GM18868 (cell line): Measurements from ENCODE around the gene NKD1.
"Not testable (repeated sequence)": the region's sequence is repeated elsewhere in the genome, so short reads cannot be mapped to it uniquely, and the experiment has no call there.

Experiments
- ATAC-seq: cut with Tn5 transposase; IDR thresholded peaks from one replicate; pipeline ENCODE4 v1.9.1; 2021; ENCODE audit warnings: mild to moderate bottlenecking, moderate library complexity; ENCODE audit not compliant: unreplicated experiment

NKD1 gene, protein sequence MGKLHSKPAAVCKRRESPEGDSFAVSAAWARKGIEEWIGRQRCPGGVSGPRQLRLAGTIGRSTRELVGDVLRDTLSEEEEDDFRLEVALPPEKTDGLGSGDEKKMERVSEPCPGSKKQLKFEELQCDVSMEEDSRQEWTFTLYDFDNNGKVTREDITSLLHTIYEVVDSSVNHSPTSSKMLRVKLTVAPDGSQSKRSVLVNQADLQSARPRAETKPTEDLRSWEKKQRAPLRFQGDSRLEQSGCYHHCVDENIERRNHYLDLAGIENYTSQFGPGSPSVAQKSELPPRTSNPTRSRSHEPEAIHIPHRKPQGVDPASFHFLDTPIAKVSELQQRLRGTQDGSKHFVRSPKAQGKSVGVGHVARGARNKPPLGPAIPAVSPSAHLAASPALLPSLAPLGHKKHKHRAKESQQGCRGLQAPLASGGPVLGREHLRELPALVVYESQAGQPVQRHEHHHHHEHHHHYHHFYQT

DNA sequence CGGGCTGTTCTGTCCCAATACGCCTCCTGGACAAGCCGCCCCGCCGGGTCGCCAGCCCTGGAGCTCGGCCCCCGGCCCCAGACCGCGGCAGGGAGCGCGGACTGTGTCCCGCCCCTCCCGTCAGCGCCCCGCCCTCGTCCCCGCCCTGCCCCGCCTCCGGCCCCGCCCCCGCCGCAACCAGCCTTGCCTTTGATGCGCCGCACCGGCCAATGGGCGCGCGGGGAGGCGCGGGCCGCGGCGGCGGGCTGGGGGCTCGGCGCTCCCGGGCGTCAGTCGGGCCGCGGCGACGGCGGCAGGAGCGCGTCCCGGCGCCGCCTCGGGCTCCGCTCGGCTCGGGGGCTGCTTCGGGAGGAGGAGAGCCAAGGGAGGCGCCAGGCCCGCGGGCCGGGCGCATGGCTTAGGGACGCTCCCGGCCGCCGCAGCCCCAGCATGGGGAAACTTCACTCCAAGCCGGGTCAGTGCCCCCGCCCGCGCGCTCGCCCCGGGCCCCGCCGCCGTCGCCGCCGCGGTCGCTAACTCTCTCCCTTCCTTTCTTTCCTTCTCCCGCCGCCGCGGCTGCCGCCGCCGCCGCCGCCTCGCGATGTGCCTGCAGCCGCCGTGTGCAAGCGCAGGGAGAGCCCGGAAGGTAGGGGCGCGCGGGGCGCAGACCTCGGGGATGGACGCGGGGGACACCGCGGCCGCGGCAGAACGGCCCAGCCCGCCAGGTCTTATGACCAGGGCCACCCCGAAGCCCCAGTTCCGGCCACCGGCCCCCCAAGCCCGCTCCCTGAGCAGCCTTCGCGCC lies at the start of gene NKD1:
TSS of gene NKD1 (plus strand) at position 272 of the 784 bp plus-strand sequence. CDS start at position 430, 158 bp downstream.
- peak; percentile 80 for ATAC-seq

DNA sequence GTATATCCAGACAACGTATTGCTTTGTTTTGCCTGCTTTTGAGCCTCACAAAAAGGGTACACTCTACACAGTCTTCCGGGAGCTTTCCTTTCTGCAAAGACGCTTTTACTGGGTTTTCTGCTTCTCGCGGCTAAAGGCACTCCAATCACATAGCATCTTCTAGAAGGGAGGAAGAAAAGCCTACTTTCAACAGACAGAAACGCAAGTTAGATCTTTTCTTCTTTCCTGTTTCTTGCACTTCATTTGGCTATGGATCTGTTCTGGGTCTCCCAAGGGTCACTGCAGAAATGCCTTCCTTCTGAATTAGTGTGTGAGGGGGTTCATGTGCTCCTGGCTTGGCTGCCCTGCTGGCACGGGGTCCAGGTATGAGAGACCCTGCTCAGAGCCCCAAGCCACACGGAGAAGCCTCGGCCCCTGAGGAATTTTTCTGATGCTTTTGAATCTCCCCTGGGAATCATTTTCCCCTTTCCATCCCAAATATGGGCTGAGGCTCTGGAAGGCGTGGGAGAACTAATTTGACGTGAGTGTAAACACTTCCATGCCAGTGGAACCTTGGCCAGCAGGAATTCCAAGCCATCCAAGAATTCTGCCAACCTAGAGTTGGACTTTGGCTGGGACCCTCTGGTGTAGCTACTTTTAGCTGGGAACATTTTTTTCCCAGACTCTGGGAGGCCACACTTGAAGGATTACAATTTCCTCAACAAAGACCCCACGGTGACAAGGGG lies 49.6 kb upstream of the NKD1 start:
- no peak for ATAC-seq

DNA sequence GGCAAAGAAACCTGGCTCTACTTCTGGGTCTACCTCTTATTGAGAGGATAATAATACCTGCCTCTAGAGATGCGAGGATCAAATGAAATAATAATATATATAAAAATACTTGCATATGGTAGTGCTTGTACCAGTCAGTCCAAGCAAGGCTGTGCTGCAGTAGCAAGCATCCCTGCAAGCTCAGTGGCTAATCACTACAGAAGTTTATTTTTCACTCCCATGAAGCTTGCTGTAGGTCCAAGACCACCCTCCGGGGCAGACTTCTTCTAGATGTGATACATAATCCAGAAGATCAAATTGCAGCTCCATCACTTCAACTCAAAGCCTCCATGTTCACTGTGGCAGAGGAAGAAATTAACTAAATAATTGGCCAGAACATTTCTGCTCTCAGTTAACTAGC lies 48.9 kb upstream of the NKD1 start:
- no peak for ATAC-seq

DNA sequence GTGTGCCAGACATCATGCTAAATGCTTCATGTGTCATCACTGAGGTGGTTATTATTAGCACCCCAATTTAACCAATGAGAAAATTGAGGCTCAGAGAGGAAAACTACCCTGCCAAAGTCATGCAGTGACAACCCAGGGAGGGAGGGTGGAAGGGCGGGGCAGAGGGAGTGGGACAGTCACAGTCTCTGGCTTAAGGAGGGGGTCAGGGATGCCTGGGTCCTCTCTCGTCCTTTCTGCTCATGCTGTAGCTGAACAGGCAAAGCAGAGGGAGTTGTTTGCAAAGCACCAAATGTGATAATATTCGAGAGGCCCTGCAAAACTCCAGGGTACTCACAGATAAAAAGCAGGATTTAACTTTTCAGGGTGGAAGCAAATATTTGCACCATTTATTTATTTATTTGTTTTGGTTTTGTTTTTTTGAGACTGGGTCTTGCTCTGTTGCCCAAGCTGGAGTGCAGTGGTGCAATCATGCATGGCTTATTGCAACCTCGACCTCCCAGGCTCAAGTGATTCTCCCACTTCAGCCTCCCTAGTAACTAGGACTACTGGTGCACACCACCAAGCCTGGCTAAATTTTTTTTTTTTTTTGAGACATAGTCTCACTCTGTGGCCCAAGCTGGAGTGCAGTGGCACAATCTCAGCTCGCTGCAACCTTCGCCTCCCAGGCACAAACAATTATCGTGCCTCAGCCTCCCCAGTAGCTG lies 47.9 kb upstream of the NKD1 start:
- ATAC-seq = no peak

DNA sequence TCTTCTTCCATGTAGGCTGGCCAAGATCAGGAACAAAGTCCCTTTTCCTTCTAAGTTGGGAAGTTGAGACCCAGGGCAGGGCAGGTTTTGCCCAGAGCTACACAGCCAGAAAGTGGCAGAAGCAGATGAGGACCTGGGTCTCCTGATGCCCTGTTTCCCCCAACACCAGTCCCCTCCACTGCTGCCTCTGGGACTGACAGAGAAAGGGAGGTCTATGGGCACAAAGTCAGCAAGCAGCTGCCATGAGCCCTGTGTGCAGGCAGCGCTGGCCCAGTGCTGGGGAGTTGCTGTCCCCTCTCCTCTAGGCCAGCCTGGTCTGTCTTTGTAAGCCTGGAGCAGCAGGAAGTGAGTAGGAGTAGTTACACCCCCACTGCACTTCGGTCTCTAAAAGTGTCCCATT lies 46.9 kb upstream of the NKD1 start:
- ATAC-seq = no peak

DNA sequence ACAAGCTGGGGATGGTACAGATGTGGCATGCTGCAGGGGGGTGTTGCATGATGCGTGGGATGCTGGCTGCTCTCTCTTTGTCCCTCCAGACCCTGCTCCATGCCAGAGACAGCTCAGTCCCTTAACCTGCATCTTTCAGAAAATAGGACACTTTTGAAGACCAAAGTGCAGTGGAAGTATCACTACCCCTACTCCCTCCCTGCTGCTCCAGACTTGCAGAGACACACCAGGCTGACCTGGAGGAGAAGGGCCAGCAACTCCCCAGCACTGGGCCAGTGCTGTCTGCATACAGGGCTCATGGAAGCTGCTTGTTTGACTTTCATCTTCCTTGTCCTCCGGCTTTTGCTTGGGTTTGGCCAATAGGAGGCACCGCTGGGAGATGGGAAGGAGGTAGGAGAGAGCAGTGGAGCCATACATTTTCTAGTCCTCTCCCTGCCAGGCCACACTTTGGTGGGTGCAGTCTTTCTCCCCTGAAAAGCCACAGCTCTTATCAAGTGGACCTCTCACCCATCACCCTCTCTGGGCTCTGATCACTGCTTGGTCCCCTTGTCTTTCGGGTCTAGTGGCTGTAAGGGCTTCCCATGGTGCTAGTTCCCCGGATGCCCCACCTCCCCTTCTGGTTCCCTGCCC lies 46.1 kb upstream of the NKD1 start:
- no peak for ATAC-seq

DNA sequence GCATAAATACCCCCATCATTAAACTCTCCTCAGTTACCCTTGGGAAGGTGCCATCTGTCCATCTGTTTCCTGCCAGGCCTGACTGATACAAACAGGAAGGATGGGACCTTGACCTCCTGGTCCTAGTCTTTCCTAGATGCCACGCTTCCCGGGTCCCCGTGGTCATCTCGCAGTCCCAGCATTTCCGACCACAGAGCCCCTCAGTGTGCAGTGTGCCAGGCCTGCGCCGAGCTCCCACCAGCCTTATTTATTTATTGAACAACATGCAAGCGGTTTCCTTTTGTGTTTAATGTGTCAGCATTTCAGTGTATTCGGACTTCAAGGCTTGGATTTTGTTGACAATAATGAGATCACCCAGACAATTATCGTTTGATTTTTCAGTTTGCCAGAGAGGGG lies 45.6 kb upstream of the NKD1 start:
- ATAC-seq = no peak

DNA sequence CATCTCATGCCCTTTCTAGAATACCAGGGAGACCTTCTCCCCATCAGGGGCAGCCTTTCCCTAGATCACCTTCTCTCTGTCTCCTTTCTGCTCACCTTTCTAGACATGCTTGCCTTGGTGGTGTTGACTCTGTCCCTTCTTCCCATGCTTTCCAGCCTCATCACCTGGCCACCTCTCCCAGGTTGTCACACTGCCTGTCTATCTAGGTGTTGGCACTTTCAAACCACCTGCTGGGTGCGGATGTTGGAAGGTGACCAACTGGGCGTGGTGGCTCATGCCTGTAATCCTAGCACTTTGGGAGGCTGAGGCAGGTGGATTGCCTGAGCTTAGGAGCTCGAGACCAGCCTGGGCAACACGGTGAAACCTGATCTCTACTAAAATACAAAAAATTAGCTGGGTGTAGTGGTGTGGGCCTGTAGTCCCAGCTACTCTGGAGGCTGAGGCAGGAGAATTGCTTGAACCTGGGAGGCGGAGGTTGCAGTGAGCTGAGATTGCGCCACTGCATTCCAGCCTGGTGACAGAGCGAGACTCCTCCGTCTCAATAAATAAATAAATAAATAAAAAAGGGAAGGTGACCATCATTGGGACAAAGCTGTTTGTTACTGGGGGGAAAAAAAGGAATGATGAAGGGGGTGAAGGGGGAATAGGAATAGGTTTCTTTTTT lies 44.2 kb upstream of the NKD1 start:
- not testable (repeated sequence) for ATAC-seq

DNA sequence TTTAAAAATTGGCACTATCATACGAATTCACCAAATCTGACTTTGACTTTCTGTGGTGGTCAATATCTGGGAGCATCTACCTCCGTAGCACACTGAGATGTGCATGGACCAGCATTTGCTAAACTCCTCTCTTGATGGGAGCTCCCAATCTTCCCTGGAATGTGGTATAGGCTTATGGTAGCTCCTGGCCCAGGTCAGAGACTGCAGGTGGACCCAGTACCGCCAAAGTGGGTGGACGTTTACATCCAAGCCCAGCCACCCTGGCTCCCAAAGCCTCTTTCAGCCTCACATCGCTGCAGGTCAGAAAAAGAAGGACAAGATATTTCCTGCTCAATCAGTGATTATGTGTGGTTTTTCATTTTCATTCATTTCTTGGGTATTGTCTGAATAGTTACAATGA lies 43.1 kb upstream of the NKD1 start:
- ATAC-seq = no peak

DNA sequence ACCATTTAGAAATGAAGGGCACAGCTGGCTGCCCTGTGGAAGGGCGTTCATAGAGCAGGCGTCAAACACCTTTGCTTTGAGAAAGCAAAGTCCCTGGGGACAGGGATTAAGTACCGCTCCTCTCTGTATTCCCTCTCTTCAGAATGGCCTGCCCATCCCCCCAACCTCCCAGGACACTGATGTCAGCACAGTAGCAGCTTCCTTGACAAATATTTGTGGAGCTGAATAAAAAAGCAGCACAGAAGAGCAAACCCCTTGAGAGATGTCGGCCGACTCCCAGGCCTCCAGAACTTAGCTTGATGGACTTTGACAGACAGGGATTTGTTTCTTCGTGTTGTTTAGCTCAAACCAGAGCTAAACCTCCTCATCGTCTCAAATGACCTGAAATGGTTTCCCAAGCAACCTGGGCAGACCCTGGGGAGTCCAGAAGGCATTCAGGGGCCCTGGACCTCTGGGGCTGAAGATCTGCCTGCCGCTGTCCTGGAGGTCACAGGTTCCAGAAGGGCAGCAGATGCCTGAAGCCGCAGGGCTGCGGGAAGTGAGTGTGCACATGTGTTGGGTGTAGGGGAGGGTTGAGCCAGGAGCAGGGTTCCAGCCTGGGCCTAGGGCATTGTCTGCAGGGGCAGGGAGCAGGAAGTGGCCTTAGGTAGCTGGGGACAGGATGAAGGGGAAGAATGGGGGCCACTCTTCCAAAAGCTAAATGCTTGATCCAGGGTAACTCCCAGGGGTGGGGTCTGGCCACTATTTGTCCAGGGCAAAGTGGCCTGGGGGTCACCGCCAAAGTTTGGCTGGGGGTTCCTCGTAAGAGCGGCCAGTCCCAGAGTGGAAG lies 42.3 kb upstream of the NKD1 start:
- ATAC-seq = no peak

DNA sequence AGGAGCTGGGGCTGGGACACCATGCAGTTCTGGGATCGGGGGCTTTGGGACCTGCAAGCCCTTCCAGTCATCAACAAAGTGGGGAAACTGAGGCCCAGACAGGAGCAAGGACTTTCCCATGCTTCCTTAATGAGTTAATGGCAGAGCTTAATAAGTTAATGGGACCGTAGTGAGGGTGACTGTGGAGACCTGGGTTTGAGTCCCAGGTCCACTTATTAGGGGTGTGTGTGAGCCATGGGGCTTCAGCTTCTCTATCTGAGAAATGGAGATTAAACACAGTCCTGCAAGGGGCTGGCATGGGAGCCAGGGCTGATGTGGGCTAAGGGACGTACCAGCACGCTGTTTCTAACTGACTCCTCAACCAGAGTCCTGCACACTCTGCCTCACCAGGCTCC lies 41.7 kb upstream of the NKD1 start:
- no peak for ATAC-seq

DNA sequence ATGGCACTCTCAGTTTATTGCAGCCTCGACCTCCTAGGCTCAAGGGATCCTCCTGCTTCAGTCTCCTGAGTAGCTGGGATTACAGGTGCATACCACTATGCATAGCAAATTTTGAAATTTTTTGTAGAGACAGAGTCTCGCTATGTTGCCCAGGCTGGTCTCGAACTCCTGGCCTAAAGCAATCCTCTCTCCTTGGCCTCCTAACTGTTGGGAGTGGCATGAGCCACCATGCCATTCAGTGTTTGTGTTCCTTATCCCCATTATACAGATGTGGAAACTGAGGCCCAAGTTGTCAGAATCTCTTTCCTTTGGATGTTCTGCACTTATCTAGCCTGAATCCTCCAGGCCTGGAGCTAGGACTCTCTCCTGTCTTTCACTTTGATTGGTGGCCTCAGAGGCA lies 40.8 kb upstream of the NKD1 start:
- no peak for ATAC-seq

DNA sequence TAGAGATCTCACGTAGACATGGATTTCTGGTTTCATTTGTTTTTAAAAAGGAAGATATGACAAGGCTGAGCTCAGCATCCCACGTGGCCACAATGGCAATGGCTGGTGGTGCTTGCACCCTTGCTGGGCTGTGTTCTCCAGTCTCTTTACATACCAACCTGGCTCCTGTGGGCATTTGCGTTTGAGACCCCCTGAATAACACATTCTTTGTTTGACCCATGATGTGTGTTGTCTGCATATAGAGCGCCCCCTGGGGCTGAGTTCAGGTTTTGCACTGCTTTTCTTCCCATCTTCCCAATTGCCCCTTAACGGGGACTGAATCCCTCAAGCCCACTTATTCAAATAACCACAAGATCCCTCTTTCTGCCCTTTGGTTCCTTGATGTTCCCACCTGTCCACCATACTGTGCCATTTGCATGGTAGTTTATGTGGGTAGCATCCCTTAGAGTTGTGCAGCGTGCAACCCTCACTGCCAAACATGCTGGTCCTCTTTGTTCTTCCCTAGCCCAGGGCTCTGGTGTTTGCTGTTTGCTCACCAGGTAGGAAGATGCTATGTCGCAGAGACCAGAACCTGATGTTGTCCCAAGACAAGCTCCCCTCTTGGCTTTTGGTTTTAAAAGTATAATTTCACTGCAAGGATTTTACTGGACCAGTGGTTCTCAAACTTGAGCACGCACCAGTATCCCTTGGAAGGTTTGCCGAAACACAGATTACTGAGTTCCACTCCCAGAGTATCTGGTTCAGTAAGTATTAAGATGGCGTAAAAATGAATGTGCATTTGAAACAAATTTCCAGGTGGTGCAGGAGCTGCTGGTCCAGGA lies 38.5 kb upstream of the NKD1 start:
- ATAC-seq = no peak

DNA sequence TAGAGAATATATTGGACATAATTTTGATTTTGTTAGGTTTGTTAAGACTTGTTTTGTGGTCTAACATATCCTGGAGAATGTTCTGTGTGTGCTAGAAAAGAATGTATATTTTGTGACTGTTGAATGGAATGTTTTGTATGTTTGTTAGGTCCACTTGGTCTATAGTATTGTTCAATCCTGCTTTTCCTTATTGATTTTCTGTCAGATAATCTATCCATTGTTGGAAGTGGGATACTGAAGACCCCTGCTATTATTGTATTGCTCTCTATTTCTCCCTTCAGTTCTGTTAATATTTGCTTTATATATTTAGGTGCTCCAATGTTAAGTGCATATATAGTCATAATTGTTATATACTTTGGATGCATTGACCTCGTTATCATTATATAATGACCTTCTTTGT lies 33.0 kb upstream of the NKD1 start:
- ATAC-seq = no peak

DNA sequence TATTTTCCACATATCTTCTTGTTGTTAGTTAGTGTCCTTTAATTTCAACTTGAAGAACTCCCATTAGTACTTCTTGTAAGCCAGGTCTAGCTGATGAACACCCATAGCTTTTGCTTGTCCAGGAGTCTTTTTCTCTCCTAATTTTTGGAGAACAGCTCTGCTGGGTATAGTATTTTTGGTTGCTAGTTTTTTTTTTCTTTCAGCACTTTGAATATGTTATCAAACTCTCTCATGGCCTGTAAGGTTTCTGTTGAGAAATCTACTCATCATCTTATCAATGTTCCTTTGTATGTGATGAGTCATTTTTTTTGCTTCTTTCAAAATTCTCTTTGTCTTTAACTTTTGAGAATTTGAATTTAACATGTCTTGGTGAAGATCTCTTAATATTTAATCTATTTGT lies 31.8 kb upstream of the NKD1 start:
- ATAC-seq = no peak

DNA sequence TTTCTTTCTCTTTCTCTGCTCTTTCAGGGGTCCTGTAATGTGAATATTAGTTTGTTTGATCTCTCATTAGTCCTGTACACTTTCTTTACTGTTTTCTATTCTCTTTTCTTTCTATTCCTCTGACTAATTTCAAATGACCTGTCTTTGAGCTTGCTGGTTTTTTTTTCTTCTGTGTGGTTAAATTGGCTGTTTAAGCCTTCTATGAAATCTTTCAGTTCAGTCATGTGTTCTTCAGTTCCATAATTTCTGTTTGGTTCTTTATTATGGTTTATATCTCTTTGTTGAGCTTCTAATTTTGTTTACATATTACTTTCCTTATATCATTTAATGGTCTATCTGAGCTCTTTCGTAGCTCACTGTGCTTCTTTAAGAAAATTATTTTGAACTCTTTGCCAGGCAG lies 31.3 kb upstream of the NKD1 start:
- ATAC-seq = no peak

DNA sequence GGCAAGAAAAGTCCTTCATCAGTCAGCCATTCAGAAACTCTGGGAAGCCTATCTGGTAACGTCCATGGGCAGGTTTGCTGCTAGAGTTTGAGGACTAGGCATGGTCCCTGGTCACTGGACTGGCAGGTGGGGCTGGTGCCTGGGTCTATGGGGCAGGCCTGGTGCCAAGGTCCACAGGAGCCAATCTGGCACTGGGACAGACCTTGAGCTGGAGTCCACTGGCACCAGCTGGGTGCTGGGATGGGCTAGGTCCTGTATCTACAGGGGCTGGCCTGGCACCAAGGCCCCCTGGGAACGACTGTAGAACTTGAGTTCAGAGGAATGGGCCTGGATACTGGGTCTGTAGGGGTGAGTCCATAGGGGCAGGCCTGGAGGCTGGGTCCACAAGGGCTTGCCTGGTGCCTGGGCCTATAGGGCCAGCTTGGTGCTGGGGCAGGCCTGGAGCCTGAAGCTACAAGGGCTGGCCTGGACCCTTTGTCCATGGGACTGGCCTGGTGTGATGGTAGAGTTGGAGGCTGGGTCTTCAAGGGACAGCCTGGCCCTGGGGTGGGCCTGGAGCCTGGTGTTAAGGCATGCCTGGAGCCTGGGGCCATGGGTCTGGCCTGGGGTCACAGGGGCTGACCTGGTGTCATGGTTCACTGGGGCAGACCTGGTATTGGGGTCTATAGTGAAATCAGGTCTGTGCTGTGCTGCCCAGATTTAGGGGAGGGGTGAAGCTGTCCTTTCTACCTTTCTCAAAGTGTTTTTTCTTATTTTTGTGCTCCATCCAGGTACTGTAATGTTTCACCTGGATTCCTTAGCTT lies 30.5 kb upstream of the NKD1 start:
- ATAC-seq = no peak
